Measurements from ENCODE around the gene NT5C1B. TPM values are rescaled to one million over a fixed set of nuclear protein-coding genes. Genes with fewer than 3 reads are reported as not detected.
A peak's percentile ranks its signal among the peaks of the same experiment; 100 is the strongest.

Gene NT5C1B
- total RNA-seq, 3 donors from 2014 or later: not detected

- no peak overlapping the region for H3K27ac ChIP-seq
- H3K36me3 ChIP-seq: no peaks in the 10 kb centered on the region
- DNase-seq (ENCODE audit: low spot score in 2 of 2): no peak
- H3K9me3 ChIP-seq: peaks cover 5 to 8% of the 10 kb centered on the region in 2 donors
- no peak for TF ChIP-seq POLR2AphosphoS5 (IDR thresholded peaks at IDR 0.05)
- TF ChIP-seq, protein P1, sequence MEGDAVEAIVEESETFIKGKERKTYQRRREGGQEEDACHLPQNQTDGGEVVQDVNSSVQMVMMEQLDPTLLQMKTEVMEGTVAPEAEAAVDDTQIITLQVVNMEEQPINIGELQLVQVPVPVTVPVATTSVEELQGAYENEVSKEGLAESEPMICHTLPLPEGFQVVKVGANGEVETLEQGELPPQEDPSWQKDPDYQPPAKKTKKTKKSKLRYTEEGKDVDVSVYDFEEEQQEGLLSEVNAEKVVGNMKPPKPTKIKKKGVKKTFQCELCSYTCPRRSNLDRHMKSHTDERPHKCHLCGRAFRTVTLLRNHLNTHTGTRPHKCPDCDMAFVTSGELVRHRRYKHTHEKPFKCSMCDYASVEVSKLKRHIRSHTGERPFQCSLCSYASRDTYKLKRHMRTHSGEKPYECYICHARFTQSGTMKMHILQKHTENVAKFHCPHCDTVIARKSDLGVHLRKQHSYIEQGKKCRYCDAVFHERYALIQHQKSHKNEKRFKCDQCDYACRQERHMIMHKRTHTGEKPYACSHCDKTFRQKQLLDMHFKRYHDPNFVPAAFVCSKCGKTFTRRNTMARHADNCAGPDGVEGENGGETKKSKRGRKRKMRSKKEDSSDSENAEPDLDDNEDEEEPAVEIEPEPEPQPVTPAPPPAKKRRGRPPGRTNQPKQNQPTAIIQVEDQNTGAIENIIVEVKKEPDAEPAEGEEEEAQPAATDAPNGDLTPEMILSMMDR (IDR thresholded peaks at IDR 0.05): no peak
- TF ChIP-seq POLR2A (IDR thresholded peaks at IDR 0.05): no peak
- intact Hi-C loops (cut with DNase I; ENCODE audit: low total_unique reads): no loop called here
- H3K4me1 ChIP-seq: no peaks in the 10 kb centered on the region
- H3K27me3 ChIP-seq: no peaks in the 10 kb centered on the region
- H3K4me3 ChIP-seq: no peak overlapping the region
Measured at GRCh38 chr2:18566145-18566769, 23.1 kb downstream of the NT5C1B start.

DNA sequence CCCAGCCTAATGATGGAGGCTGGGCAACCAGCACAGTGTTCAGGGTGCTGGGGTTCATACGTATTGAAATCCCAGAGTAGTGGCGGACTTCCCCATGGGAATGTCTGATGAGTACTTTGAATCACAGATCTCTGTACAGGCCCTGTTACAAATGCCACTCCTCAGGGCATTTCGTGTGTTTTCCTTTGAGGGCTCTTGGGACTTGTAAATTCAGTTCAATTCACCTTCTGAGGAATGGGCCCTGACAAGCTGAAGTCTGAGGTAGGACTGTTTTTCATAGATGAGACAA, 28.6 kb downstream of the NT5C1B start:
- TF ChIP-seq POLR2AphosphoS5 (IDR thresholded peaks at IDR 0.05): no peak
- TF ChIP-seq, protein P1 (IDR thresholded peaks at IDR 0.05): no peak
- TF ChIP-seq POLR2A (IDR thresholded peaks at IDR 0.05): no peak
- peaks cover 5 to 8% of the 10 kb centered on the region in 2 donors for H3K9me3 ChIP-seq
- no peaks in the 10 kb centered on the region for H3K36me3 ChIP-seq
- no peaks in the 10 kb centered on the region for H3K4me1 ChIP-seq
- H3K27ac ChIP-seq: peak overlapping the region; percentile 96 to 98
- intact Hi-C loops (cut with DNase I; ENCODE audit: low total_unique reads): no loop called here
- H3K4me3 ChIP-seq: peak overlapping the region; percentile 71 to 86 (median 83)
- no peak for DNase-seq (ENCODE audit: low spot score in 2 of 2)
- no peaks in the 10 kb centered on the region for H3K27me3 ChIP-seq

DNA sequence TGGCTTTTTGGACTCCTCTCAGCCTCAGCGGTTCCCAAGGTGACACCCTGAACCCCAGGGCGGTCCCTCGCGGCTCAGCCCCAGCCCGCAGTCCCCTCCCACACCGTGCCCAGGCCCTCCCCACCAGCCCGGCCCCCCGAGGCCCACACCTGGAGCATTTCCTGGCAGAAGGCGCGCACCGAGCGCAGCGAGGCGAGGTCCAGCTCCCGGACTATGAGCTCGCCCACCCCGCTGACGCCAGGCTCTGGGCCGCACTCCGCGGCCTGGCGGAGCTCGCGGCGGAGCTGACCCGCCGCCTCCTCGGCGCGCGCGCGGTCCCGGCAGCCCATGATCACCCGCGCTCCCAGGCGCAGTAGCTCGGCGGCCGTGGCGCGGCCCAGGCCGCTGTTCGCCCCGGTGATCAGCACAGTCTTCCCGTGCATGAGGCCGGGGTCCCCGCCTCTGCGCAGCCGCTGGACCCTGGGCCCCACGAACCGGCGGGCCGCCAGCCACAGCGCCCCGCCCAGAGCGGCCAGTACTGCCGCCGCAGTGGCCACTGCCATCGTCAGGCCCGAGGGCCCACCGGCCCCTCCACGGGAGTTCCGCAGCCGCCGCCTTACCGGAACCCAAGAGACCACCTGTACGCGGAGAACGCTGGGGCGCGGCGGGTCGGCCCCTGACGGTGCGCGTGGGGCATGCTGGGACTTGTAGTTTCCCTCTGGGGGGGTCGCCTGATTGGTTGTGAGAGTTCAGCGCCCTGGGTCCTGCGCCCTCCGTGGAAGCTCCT, 29.2 kb downstream of the NT5C1B start, which contains the start of gene RDH14:
Gene RDH14 (minus strand): TSS at position 623 of the 766 bp plus-strand sequence. CDS start 81 bp downstream, at position 542.
- Histone ChIP-seq H3K36me3 (no peaks in the 10 kb centered on the region), H3K4me3 (peak within 1 kb of the TSS; percentile 71 to 86 (median 83)), H3K4me1 (no peaks in the 10 kb centered on the region), H3K9me3 (peaks cover 5 to 8% of the 10 kb centered on the region in 2 donors), H3K27me3 (no peaks in the 10 kb centered on the region), H3K27ac (peak within 1 kb of the TSS; percentile 96 to 98)
- intact Hi-C loops (cut with DNase I; ENCODE audit: low total_unique reads): no loop called here
- peak; percentile 92 to 93 for DNase-seq (ENCODE audit: low spot score in 2 of 2)
- TF ChIP-seq POLR2A (IDR thresholded peaks at IDR 0.05) (peak; percentile 71), POLR2AphosphoS5 (IDR thresholded peaks at IDR 0.05) (peak; percentile 84 to 86 (median 84))
- TF ChIP-seq, protein P1 (IDR thresholded peaks at IDR 0.05): peak in 1 of 3 donors; percentile 22

- no peaks in the 10 kb centered on the region for H3K4me1 ChIP-seq
- no peaks in the 10 kb centered on the region for H3K27me3 ChIP-seq
- DNase-seq (ENCODE audit: low spot score in 2 of 2): no peak
- intact Hi-C loops (cut with DNase I; ENCODE audit: low total_unique reads): no loop called here
- peaks cover 5 to 8% of the 10 kb centered on the region in 2 donors for H3K9me3 ChIP-seq
- no peak for TF ChIP-seq POLR2AphosphoS5 (IDR thresholded peaks at IDR 0.05)
- TF ChIP-seq POLR2A (IDR thresholded peaks at IDR 0.05): no peak
- TF ChIP-seq, protein P1 (IDR thresholded peaks at IDR 0.05): no peak
- H3K27ac ChIP-seq: peak overlapping the region; percentile 96 to 98
- no peaks in the 10 kb centered on the region for H3K36me3 ChIP-seq
- peak overlapping the region; percentile 71 to 86 (median 83) for H3K4me3 ChIP-seq
Measured at GRCh38 chr2:18559531-18560030, 29.8 kb downstream of the NT5C1B start.

DNA sequence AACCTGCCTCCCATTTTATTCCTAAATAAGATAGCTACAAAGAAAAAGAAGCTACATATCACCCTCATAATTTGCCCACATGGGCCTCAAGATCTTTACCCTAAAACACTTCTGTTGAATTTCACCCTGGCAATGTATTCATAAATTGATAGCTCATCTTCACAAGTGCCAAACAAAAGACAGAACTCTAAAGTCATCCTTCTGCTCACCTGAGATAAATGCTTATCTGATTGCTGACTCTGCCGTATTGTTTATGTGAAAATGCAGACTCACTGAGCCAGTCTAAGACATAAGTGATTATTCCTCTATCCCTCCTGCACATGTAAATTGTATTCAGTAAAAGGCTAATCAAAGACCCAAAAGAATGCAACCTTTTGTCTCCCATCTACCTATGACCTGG, 30.9 kb downstream of the NT5C1B start:
- Histone ChIP-seq H3K4me3 (no peak overlapping the region), H3K9me3 (no peaks in the 10 kb centered on the region), H3K36me3 (no peaks in the 10 kb centered on the region), H3K4me1 (no peaks in the 10 kb centered on the region), H3K27ac (peak overlapping the region in 1 of 2 donors; percentile 27), H3K27me3 (no peaks in the 10 kb centered on the region)
- TF ChIP-seq, protein P1 (IDR thresholded peaks at IDR 0.05): no peak
- TF ChIP-seq POLR2AphosphoS5 (IDR thresholded peaks at IDR 0.05) (no peak), POLR2A (IDR thresholded peaks at IDR 0.05) (no peak)
- DNase-seq (ENCODE audit: low spot score in 2 of 2): no peak
- intact Hi-C loops (cut with DNase I; ENCODE audit: low total_unique reads): no loop called here
